HG02642 (cell line): Measurements from ENCODE around the gene WDR11.

Experiments
- ATAC-seq: cut with Tn5 transposase; IDR thresholded peaks from one replicate; pipeline ENCODE4 v1.9.1; 2021; ENCODE audit warnings: mild to moderate bottlenecking; ENCODE audit not compliant: unreplicated experiment, poor library complexity

The WDR11 gene

DNA sequence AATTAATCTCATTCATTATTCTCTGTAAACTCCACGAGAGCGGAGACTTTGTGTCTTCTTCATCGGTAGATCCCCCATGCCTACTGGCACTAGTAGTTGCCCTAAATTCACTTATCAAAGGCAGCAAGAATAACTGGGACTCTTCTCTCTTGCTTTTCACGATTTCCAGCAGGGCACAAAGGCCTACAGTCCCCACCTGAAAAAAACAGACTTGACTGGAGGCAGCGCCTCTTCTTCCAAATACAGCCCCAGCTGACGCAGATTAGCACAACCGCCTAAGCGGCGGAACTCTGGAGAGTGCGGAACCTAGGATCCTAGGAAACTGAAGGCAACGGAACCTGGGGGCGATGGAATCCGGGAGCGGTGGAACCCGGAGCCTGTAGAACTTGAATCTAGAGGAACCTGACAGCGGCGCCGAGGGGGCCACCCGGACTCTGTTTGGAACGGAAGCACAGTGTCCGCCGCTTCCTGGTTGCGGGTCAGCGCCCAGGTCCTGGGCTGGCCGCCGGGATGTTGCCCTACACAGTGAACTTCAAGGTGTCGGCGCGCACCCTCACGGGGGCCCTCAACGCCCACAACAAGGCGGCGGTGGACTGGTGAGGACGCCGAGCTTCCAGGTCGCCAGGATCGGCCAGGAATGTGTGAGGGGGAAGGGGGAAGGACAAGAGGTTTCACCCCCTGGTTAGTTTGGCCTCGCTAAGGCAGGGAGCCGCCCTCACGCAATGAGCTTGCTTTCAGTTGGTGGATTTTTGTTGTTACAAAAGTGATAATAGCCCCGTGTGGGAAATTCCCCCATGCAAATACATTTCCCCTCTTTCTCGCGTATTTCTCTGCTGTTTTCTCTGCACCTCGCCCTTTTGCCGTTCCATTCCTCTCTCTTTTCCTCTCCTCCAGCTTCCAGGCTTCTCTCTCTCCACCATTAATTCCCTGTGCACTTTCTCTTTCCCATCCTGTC lies at the start of gene WDR11:
Gene WDR11 (plus strand): TSS at position 452 of the 955 bp plus-strand sequence. CDS start 59 bp downstream, at position 511.
- peak; percentile 95 for ATAC-seq

DNA sequence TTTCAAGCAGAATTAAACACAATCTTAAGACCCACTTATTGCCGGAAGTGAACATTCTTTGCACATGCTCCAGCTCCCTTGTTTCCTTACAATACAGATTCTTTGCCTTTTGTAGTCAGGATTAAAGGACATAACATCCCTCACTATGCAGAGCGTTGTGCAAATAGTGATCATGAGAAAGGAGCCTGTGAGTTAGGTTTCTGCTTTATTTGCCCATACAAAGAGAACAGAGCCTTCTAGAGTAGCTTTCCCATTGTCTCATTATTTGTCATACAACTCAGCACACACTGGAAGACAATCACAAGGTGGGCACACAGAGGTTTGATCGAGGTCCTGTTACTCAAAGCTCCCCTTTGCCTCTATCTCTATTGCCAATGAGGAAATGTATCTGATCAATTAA lies 48.2 kb upstream of the WDR11 start:
- no peak for ATAC-seq

DNA sequence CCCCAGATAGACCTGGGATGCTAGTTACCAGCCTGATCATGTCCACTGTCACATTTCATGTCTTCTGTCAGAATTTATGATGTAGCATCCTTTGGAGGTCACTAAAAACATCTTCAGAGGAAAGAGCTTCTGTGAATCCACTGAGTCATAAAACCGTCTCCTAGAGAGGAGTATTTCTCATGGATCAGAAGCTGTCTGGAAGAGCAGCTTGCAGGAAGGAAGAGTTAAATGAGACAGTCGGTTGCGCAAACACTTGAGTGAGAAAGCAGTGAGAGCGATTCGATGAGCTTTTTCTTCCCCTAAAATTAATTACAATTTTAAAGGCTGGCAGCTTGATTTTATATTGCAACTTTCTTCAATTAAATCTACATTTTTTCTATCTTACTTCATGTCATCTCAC lies 47.2 kb upstream of the WDR11 start:
- ATAC-seq, result no peak

- ATAC-seq, result no peak
Measured at GRCh38 chr10:120805014-120805812, 45.9 kb upstream of the WDR11 start.

DNA sequence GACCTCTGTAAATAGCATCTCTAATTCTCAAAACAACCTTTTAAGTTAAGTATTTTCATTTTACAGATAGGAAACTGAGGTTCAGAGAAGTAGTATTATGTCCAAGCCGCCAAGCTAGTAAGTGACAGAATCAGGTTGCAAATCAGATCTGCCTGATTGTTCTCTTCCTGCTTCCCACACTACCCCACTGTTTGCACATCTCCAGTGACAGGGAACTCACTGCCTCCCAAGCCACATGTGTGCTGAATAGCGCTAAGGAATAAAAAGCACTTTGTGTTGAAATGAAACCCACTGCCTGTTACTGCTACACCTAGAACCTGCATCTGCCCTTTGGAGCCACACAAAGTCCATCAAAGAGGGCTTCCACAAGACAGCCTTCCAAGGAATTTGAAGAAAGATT lies 45.1 kb upstream of the WDR11 start:
- no peak for ATAC-seq

GRCh38 chr10:120810298-120810697 lies 40.9 kb upstream of the WDR11 start:
- ATAC-seq, result no peak

GRCh38 chr10:120813085-120813484 lies 38.1 kb upstream of the WDR11 start:
- ATAC-seq, result no peak

GRCh38 chr10:120818301-120818700 lies 32.9 kb upstream of the WDR11 start:
- ATAC-seq, result no peak

DNA sequence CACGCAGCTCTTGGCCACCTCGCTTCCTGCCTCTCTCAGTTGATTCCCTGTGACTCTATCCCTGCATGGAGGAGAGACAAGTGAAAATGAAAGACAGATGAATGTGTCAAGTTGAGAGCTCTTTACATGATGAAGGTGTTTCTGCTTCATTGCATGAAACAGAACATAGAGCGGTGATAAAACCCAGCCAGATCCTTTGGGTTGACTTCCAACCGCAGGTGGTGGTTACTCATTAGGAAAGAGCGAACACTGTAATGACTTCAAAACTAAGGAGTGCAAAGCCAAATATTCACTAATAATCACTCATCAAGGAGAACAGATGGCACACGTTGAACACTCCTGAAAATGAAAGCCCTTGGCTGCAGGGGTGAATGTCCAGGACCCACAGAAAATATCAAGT lies 31.8 kb upstream of the WDR11 start:
- no peak for ATAC-seq

GRCh38 chr10:120823266-120823665 lies 27.9 kb upstream of the WDR11 start:
- no peak for ATAC-seq

DNA sequence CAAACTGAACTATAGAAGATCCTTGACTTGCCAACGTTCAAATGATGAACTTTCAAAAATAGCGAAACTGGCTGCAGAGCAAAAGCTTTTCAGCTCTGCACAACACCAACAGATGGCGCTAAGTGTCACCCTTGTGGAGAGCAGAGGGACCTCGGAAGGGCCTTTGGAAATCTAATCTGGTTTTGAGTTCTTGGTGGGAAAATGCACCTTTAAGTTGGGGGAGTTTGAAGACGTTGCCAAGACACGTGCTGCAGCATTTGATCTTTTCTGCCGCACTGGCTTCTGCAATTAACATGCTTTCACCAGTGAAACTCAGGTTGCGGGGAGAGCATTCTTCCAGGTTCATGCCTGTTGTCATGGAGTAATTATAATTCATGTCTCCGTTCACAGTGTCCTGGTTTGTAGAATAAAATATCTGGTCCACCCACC lies 26.3 kb upstream of the WDR11 start:
- ATAC-seq, result no peak

DNA sequence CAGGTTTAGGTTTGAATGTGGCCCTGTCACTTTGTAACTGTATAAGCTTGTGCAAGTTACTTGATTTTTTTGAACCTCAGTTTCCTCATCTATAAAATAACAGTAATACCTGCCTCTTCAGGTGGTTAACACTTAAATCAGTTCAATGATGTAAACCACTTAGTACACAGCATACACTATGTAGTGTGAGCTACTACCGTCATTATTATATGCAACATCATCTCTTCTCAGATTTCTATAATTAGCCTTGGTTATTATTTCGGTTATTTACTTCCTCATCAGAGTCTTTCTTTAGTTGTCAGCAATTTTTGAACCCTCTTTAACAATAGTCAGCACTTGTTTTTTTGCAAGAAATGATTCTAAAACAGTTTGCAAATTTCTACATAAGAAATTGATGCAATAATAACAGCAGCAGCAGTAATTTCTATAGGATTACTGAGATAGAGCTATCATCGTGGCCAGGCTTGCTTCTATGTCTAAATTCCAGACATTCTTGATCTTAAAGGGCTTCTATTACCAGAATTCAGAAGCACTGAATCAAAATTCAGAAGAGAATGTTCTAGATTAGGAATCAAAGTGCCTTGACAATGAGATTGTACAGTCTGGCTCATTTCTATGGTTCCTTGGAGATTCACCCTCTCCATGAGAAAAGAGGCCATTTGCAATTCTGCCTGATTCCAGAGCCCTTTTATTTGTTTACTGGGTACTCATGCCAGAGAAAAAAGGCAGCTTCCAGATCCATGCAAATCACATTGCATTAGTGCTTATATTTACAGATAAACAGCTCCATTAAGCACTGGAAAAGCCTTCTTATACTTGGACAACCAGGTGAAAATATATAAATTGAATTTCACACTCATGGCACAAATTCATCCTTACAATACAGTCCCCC lies 25.0 kb upstream of the WDR11 start:
- ATAC-seq, result no peak

DNA sequence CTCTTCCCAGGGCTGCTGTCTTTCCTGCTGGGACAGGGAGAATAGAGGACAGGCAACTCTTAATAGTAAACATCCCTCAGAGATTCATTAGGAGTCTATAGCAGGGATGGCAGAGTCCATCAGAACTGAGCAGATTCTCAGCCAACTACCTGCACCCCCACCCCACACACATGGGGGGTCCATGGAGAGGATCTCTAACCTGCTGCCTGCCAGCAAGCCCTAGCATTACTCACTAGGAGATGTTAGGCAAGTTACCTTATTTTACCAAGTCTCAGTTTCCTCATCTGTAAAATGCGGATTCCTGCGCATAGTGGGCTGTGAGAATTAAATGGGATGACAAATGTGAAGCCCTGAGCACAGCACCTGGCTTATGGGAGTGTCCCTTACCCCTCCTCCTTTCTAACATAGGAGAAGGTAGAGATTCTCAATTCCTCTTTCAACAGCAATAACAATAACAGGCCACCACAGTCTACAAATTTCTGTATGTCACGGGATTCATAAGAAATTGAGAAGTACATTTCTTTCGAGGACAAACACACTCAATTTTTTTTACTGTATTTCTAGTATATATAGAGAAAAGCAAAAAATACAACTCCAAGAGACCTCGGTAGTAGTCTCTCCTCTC lies 23.8 kb upstream of the WDR11 start:
- peak; percentile 71 for ATAC-seq

DNA sequence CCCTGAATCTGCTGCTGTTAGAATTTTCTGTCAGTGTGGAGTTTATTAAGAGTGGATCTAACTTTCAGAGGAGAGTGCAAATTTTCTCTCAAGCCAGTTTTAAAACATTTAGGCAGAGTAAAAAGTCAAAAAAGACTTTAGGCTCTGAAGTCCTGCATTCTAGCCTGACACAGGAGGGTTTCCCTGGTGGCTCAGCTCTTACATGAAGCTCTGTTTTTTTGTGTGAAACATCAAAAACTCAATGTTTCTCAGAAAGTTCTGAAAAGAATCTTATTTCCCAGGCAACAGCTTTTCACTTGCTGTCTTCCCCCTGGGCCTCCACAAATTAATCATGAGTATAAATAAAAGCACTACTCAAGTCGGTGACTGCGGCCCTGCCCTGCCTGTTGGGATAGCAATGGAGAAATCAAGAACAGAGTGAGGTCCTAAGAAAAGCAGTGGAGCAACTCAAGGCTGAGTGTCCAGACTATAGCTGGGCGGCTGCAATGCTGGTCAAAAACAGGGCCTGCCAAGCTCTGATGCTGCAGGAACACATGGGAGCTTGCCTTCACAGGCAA lies 22.3 kb upstream of the WDR11 start:
- ATAC-seq, result no peak

DNA sequence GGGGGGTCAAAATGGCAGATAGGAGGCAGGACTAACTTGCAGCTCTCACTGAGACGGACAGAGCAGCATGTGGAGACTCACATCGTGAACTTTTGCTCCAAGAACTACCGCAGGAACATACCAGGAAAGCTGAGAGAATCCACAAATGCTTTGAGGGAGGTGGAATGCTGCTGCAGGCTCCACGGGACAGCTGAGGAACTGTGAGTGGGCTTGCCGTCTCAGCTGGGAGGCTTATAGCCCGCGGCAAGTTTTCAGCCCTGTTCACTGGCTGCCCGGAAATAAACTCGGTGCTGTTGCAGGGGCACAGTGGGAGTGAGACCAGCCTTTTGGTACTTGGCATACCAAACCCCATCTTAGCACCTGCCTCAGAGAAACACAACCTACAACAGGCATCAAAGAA lies 19.1 kb upstream of the WDR11 start:
- no peak for ATAC-seq

- ATAC-seq, result no peak
Measured at GRCh38 chr10:120833222-120833928, 17.8 kb upstream of the WDR11 start.

GRCh38 chr10:120835603-120836002 lies 15.6 kb upstream of the WDR11 start:
- ATAC-seq, result no peak

- ATAC-seq, result no peak
Measured at GRCh38 chr10:120838941-120839340, 12.2 kb upstream of the WDR11 start.
